HG03280 (cell line): Measurements from ENCODE around the gene CD58.

Experiments used
- ATAC-seq: cut with Tn5 transposase; IDR thresholded peaks from one replicate; pipeline ENCODE4 v1.9.1; 2021; ENCODE audit warnings: mild to moderate bottlenecking, moderate library complexity; ENCODE audit not compliant: unreplicated experiment

Gene CD58

DNA sequence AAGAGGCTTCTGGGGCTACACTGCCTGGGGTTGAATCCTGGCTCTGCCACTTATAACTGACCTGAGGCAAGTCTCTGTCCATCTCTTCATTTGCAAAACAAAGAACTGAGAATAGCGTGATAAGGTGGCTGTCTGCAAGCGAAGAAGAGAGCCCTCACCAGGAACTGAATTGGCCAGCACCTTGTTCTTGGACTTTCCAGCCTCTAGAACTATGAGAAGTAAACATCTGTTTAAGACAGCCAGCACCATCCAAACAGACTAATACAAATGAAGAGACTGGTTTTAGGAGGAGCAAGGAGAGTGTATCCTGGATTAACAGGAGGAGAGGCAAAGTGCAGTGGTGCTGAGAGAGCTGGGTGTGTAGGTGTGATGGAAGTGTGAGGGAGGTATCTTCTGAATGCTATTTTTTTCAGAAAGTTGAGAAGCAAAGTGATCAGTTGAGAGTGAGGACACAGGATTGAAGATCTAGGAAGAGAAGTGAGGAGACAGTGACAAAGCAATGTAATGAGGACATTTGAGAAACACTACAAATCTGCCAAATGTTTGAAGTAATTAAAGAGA is 59.3 kb downstream of the CD58 start:
- no peak for ATAC-seq

DNA sequence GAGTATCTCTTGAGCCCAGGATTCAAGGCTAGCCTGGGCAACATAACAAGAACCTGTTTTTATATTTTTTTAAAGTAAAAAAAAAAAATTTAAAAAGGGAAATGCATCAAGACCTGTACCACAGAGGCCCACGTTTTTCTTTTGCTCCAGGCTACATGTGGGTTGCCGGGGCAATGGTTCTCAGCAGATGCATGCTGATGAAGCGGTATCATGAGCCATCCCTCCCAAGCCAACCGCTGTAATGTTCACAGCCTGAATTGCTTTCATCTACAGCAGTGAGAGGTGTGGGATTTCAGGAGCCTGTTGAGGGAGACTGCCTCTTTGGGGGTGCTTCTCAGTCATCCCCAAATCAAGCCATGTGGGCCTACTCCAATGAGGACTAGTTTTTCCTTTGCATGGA is 60.5 kb downstream of the CD58 start:
- ATAC-seq = no peak

DNA sequence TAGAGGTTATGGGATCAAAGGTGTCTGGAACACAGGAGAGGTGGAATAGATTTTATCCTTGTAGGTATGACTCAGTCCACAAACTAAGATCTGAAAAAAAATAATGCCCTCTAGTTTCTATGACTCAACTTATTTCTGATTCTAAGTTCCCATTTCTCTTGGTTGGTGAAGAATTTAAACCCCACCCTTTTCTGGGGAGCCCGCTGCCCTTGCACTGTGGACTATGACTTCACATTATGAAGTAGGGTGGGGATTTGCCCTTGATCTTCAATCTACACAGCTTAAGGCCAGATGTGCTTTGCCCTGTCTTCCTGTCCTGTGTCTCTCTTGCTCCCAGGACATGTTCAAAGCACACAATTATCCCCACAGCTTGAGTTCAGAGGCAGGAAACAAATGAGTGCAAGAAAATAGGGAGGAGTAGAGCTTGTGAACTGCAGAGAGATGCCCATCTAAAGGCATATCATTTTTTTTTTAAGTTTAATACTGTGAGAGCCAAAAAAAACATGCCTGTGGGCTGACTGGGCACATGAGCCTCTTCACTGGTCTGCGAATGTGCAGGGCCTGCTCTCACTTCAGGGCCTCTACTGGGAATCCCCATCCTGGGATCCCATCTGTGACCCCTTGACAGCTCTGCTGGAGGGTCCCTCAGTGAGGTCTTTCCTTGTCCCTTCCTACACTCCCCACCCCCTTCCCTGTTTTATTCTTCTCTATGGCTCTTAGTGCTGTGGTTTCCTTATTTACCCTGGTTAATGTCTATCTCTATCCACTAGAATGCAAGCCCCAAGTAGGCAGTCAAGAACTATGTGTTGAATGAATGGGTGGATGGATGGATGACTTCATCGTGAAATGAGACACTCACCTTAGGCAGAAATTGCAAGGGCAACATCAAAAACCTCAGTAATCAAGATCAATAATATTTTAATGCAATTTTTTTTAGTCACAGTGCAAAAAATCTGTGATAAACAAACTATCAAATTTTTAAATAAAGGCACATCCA is 61.5 kb downstream of the CD58 start:
- peak; percentile 41 for ATAC-seq

DNA sequence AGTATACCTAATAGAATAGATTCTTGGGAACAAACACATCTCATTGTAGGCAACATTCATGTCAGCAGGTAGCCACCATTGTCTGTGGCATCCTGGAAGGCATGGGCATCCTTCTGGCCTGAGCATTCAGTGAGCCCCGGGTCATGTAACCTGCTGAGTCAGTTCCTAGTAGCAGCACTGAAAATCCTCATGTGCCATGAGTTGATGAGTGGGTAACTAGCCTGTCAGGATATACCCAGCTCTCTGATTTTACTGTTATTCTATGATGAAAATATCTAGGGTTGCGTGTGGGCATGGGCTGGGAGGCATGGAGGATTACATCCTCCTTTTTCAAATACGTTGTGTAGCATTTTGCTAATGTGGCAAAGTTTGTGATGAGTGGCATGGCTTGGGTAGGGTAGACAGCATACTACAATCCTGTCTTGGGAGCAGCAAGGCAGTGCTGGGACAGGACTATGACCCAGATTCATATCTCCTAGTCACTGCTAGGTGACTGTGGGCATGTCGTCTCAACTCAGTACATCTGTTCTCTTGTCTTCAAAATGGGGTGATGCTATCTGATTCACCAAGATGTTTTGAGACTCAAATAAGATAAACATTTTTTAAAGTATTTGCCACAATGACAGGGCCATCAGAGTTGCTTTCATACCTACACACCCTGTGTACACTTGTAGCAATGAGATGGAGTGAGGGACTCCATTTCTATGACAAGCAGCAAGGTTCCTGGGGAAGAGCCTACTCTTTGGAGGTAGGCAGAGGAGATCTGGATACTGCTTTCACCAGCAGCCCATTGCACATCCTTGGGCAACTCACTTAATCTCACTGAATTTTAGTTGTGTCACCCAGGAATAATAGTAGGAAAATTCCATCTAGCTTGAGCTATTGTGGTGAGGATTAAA is 62.5 kb downstream of the CD58 start:
- no peak for ATAC-seq

DNA sequence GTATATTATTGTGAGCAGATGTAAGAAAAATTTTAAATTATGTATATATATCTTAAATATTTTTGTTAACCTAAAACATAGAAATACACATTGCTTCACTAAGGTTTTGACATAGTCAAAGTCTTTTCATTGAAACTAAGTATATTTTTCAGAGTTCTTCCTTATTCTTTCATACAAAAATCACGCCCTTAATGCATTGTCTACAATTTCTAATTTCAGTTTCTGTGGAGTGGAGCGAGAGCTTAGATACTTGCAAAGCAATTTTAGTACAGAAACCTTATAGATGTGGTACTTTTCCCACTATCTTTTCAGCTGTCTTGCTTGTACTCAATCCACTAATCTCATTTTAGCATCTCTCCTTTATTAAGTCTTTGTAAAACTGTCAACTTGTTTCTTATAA is 63.2 kb downstream of the CD58 start:
- ATAC-seq = no peak

DNA sequence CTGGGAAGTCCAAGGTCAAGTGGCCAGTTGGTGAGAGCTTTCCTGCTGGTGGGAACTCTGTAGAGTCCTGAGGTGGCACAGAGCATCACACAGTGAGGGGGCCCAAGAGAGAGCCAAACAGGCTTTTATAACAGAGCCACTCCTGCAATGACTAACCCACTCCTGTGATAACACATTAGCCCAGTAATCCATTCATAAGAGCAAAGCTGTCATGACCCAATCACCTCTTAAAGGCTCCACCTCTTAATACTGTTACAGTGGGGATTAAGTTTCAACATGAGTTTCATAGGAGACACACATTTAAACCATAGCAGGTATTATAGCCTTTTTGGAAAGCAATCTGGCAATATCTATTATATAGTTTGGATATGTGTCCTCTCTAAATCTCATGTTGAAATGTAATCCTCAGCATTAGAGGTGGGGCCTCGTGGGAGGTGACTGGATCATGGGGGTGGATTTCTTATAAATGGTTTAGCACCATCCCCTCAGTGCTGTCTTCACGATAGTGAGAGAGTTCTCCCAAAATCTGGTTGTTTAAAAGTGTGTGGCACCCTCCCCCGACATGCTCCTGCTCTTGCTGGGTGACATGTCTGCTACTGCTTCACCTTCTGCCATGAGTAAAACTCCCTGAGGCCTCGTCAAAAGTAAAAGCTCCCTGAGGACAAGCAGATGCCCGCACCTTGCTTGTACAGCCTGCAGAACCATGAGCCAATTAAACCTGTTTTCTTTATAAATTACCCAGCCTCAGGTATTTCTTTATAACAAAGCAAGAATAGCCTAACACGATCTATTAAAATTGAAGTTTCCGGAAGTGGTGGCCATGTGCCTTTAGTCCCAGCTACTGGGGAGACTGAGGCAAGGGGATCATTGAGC is 64.5 kb downstream of the CD58 start:
- no peak for ATAC-seq

DNA sequence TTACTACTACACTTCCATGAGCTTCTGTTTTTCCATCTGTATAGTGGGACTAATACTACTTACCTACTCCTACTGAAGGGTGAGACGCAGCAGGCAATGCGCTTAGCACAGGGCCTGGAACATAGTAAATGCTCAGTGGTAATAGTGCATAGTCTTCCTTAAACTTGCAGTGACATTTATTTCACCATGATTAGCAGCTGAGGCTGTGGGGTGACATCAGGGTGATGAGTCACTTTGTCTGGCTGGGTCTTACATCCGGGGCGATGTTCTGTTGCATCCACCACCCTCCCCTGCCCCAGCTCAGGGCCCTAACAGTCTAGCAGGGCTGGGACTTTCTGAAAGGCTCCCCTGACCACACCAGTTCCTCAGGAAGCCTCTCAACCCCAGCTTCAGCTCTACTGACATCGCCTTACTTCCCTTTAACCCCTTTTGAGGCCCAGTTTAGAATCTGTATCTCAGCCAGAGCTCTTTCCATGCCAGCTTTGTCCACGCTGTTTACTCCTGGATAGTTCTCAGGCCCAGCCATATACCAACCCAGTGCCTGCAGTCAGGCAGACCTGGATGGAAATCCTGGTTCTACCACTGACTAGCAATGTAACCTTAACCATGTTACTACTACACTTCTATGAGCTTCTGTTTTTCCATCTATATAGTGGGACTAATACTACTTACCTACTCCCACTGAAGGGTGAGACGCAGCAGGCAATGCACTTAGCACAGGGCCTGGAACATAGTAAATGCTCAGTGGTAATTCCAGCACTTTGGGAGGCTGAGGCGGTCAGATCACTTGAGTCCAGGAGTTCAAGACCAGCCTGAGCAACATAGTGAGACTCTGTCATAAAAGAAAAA is 66.3 kb downstream of the CD58 start:
- peak; percentile 82 for ATAC-seq

DNA sequence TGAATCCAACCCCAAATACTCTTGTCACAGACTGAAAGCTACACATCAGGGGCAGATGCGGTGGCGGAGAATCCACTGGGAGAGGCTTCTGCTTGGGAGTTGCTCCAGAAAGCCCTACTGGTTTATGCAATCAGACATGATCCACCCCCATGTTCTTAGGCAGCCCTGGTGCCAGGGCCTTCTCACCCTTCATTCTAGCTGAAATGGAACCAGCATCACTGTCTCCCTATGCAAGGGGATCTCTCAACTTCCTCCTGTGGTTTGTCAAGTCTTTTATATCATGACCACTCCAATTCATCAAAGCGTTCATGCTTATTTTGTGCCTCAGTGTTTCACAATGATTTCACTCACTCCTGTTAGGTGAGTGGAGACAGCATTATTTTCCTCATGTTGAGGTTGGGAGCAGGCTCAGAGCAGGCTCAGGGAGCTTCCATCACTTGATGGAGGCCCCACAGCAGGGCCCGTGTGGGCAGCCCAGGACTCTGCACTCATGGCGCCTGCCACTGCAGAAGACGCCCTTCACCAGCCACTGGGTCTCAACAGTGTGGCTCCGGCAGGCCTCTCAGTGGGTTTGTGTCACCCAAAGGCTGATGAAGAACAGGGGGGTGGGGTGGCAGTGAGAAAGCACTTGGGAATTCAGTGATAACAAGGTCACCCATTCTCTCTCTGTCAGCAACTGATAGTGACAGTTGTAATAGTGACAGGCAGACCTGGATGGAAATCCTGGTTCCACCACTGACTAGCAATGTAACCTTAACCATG is 67.1 kb downstream of the CD58 start:
- peak; percentile 4 for ATAC-seq

DNA sequence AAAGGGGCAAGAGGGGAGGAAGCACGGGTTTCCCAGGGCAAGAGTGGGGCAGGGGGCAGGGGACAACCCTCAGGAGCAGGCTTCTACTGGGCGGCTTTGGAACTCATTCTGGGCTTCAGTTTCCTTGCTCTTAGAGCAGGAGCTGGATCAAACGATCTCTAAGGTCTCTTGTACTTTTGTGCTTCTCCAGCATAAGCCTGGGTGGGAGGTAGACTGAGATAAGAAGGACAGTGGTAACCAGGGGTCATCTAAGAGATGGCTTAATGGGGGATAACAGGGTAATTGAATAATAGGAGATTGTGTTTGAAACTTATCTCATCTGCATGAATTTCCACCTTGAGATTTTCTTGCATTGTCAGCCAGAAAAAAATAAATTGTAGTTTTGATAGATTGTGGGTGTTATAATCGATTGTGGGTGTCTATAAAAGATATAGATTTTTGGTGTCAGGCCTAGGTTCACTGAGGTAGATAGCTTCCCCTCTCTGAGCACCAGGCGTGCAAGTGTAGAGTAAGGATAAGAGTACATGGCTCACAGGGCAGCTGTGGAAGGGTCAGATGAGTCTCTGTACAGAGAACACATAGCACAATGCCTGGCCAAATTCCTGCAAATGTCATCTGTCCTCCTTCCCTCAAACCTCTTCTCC is 68.0 kb downstream of the CD58 start:
- no peak for ATAC-seq

DNA sequence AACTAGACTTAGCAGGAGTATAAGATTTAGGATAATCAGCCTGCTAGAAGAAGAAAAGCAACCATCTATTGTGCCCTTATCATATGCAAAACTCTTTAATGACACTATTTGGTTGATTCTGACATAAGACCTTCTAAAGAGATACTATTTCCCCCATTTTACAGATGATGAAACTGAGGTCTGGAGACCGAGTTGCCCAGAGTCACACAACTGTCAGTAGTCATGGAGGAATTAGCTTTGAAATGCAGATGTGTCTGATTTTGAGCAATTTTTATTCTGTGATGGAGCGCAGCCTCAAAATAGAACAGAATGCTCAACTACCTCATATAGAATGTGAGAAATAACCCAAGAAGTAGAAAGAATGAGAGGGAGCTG is 69.0 kb downstream of the CD58 start:
- no peak for ATAC-seq

DNA sequence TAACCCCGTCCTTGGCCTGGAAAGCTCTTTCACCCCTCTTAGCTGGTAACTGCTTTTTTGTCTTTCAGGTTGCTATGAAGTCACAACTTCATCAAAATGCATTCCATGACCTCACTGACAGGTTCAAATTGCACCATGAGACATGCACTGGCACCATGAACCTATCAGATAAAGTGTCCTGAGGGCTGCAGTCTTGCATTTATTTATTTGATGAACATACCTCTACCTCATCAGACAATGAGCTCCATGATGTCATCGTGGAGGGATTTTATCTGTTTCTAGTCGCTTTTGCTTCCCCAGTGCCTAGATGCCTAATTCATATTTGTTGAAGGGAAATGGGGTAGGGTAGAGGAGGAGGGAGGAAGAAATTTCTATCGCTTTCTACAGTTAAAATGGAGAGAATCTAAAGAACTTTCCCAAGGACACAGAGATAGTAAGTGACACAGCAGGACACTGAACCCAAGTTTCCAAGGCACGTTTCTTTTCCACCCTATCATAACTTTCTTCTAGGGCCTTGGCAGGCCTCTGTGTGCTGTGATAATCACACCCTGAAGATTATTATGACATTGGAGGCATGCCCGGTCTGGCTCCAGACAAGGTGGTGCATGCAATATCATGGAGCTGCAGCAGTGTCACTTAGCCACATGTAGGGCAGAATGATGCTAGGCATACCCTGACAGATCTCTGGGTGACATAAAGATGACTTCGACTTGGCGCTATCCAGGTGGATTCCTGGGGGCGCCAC is 69.5 kb downstream of the CD58 start:
- no peak for ATAC-seq

DNA sequence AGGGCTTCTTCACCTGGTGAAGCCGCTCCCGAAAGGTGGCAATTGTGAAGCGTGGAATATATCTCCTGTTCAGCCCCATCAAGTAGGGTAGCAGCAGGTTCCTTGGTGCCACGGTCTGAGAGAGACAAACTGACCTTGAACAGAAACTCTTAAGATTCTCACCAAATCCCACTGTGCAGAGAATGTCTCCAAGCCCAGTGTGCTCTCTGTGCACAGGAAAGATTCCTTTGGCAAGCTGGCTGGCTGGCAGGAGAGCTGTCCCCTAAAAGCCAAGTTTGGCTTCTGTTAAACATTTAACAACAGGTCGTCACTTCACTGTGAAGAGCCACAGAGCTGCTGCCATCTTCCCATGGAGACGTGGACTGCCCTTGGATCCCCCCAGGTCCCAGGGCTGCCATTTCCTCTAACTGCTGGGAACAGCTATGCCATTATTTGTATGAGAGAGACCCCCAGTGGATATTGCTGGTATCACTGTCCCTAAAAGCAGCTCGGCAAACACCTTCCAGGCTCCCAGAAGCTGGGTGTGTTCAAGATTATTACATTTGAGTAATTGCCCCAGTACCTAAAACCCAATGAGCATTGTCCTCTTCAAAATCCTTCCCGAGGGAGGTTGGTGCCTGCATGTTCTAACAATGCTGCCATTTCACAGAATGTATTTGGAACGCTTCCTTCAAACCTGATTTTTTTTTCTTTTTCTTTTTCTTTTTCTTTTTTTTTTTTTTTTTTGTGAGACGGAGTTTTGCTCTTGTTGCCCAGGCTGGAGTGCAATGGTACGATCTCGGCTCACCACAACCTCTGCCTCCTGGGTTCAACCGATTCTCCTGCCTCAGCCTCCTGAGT is 71.8 kb downstream of the CD58 start:
- ATAC-seq = peak; percentile 70

DNA sequence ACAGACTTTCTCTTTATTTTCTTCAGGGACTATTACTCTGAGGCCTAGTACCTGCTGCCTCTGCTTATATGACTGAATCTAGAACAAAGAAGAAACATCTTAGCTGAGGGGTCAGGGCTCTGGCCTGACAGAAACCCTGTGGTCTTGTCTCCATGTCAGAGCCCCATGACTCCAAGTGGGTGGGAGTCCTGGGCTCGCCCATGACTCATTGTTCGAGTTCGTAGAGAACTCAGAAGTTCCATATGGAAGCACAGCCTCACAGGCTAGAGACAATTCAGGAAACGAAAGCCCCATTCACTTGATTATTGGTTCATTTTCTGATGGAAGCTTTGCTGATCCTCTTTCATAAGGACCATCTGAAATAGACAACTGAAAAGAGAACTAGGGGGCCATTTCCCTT is 73.2 kb downstream of the CD58 start:
- no peak for ATAC-seq

DNA sequence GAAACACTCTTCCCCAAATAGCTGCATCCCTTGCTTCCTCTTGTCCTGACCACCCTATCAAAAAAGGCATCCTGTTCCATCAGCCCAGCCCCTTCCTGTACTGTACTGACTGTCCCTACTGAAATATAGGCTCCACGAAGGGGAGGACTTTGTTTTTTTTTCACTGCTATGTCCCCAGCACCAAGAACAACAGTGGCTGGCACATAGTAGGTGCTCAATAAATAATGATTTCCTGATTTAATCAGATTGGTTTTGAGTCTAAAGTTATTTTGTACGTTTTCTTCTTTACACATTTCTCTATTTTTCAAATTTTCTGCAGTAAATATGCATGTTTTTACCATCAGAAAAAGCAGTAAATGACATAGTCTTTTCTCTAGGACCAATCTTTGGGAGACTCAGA is 73.9 kb downstream of the CD58 start:
- no peak for ATAC-seq

DNA sequence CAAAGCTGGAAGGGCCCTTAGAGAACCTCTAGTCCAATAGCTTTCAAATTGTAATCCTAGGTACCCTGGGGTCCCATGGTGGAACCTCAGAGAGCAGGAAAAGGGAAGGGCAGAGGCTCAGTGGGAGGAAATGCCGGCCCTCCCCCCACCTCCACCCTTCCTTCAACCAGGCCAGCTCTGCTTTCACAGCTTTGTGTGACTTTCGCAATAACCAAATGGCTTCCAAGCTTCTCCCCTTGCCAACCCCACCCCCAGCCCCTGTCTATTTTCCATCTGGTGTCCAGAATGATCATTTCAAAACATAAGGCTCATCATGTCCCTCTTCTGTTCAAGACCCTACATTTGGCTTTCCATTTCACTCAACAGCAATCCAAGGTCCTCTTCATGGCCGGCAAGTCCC is 74.4 kb downstream of the CD58 start:
- ATAC-seq = no peak

DNA sequence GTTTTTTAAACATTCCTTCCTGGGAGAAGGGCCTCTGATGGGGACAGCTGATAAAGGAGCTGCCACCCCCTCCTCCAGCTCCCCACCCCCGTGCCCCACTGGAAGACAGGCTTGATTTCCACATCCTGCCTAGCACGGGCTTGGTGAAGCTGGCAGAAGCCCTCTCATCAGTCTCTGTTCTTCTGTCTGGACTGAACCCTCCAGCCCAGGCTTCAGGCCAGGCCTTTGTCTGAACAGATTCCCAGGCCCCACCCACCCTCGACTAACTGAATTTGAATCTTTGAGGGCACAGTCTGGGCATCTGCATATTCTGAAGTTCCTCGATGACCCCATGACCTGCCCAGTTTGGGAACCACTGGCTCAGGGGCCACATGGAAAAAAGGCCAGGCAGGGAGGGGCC is 75.3 kb downstream of the CD58 start:
- ATAC-seq = no peak

DNA sequence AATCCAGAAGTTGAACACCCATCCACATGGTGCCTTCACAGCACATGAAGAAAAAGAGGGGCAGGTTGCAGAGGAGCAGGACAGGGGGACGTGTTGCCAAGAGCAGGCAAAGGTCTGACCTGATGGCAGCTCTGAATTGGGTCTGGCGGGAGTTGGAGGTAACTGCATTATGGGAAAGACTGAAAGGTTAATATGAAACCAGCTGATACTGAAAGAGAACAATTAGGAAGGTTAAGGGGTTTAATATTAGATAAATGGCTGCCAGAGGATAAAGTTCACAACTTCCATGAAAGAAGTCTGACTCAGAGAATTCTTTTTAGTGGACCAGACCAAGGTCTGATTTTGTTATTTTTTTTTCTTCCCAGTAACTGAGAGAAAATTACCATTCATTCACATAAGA is 76.1 kb downstream of the CD58 start:
- no peak for ATAC-seq
